Right ventricle myocardium inferior (tissue), 1 donor: Measurements from ENCODE around the gene CALN1. TPM values are rescaled to one million over a fixed set of nuclear protein-coding genes. Genes with fewer than 3 reads are reported as not detected.

Source experiments
- ATAC-seq: fragments of 200-7000 bp; cut with Tn5 transposase; one replicate; pipeline ENCODE4 v1.9.1; 2020; ENCODE audit warnings: mild to moderate bottlenecking, moderate library complexity
- DNase-seq: peaks from one replicate; pipeline ENCODE4 v3.0.0; 2021; ENCODE audit errors: missing footprints
- intact Hi-C: fragments of 100-400 bp; cut with DNase I; formaldehyde crosslinking; loops from one replicate; pipeline ENCODE4 v1.11.0; 2022
- total RNA-seq: library from RNA; stranded (reverse); fragmentation: NEBNext Ultra II Directional; extraction: Animal tissue kit (Norgen Biotek cat#: 25700); gene quantifications from one replicate; pipeline ENCODE4 v1.2.1, GENCODE V29; 2021
- donor health status: DM: no; HTN: yes; CAD: no; lungs with severe emphysema.

Gene CALN1
- total RNA-seq, 1 donor from 2014 or later: not detected

DNA sequence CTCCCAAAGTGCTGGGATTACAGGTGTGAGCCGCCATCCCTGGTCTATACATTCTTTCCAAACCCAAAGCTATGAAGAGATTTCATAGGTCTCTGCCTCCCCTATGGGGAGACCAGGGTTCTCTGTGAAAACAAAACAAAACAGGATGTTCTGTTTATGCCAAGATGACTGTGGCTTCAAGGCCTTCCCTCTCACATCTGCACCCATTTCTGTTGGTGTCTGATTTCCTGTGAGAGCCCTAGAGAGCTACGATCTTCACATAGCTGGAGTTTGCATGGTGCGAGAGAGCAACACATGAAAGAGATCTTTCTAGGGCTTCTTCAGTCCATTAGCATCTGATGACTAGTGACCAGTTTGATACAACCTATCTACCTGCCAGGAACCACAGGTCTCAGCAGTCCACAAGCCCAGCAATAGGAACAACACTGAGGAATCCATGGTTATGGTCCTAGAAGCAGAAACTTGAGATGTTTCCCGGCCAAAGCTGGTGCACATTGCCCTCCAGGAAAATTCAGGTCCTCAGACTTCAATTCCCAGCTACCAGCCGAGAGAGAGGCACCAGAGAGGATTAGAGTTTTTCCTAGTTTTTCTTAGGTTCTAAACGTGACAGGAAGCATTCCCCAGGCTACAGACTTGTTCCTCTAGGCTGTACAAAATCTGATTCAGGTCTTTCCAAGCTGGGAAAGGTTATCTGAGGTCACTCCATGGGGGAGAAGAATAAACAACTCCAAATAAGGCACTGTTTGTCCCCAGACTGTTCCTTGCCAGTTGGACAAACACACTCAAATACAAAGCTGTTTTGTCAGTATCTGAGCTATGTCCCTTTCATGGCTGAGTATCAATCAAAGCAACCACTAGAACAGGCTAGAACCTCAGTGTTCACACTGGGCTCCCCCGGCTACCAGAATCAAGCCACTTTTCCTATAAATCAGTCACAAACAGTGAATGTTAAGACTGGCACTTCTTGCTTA, 259.7 kb downstream of the CALN1 start:
- no peak for ATAC-seq
- intact Hi-C loops: no loop called here
- no peak for DNase-seq

DNA sequence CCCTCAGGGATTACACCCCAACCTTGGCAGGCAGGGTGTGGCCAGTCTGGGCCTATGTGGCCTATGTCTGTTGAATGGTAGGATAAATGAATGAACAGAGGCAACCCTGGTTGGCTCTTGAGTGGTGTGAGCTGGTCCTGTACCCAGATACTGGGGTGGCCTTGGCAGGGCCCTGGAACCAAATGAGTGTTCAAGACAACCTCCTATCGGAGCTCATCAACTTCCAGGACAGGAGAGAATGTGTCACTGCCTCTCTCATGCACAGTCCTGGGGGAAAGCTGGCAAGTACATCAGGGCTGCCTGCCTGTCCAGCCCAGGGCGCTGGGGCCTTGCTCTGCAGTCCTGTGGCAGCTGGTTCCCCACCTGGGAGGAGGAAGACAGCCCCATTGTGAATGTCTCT, 271.6 kb downstream of the CALN1 start:
- ATAC-seq: no peak
- no peak for DNase-seq
- intact Hi-C loops: no loop called here

GRCh38 chr7:72127136-72127535, 285.0 kb downstream of the CALN1 start:
- DNase-seq: no peak
- intact Hi-C loops: no loop called here
- no peak for ATAC-seq

GRCh38 chr7:72123913-72124312, 288.2 kb downstream of the CALN1 start:
- DNase-seq (no peak), ATAC-seq (no peak)
- intact Hi-C loops: no loop called here

- intact Hi-C loops: no loop called here
- no peak for DNase-seq
- no peak for ATAC-seq
These were observed 293.8 kb downstream of the CALN1 start for GRCh38 chr7:72118366-72118765.

GRCh38 chr7:72114129-72114528, 298.0 kb downstream of the CALN1 start:
- intact Hi-C loops: no loop called here
- DNase-seq (no peak), ATAC-seq (no peak)

- ATAC-seq: no peak
- intact Hi-C loops: no loop called here
- no peak for DNase-seq
These were observed 299.1 kb downstream of the CALN1 start for GRCh38 chr7:72112992-72113391.

DNA sequence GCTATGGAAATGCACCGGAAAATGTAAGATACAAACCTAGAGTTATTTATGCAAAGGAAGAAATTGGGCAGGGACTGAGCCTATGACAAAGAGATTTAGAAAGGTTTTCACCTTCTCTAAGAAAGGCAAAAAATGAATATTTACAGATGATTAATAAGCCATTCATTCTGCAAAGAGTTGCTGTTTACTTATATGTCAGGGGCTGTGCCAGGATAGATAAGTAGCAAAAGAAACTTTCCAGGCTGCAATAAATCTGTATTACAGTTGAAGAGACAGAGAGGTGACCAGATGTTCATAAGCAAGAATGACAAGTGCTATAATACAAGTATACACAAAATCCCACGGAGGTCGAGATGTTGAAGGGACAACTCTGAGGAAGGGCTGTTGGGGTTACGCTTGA, 299.6 kb downstream of the CALN1 start:
- no peak for ATAC-seq
- DNase-seq: no peak
- intact Hi-C loops: no loop called here

GRCh38 chr7:72111086-72111485, 301.1 kb downstream of the CALN1 start:
- no peak for ATAC-seq
- DNase-seq: no peak
- intact Hi-C loops: no loop called here

DNA sequence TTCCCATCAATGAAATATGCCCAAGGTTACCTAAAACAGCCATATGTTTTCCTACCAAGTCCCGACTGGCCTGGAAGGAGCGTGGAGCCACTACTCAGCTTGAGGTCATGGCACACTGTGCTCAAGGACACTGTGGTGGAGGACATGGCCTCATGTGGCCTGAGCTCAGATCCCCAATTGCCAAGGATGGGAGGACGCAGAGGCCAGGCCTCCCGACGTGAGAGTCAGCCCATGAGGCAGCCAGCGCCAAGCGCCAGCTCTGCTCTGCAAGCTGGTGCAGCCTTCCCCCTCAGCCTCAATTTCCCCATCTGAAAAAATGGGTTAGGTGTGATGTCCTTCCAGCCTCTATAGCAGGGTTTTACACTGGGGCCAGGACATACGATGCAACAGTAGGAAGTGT, 302.6 kb downstream of the CALN1 start:
- intact Hi-C loops: no loop called here
- no peak for ATAC-seq
- DNase-seq: no peak

DNA sequence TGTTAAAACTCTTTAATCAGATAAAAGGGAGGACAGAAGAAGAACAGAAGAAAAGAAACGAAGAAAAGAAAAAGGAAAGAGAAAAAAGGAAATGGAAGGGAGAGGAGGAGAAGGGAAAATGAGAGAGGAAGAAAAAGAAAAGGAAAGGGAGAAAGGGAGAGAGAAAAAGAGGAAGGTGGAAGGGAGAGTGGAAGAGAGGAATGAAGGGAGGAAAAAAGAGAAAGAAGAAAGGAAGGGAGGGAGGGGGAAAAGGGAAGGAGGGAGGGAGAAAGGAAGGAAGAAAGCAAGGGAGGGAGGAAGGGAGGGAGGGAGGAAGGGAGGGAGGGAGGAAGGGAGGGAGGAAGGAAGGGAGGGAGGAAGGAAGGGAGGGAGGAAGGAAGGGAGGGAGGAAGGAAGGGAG, 305.7 kb downstream of the CALN1 start:
- ATAC-seq: no peak
- no peak for DNase-seq
- intact Hi-C loops: no loop called here

DNA sequence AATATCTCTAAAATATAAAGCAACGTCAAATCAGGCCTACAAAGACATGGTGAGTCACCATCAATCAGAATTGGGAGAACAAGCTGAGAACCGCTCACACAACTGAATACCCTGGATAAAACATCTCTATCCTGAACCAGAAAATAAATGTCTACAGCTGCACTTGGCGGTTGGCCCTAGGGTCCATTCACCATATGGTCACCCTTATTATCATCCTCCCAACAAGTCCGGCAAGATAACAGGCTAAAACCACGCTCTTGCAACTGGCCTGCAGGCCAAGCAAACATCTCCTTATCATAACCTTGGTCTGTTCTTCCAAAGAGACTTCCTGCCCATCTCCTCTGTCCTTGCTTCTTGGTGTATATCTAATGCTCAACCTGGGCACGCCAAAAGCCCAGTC, 310.7 kb downstream of the CALN1 start:
- ATAC-seq: no peak
- DNase-seq: no peak
- intact Hi-C loops: no loop called here

GRCh38 chr7:72099784-72100183, 312.4 kb downstream of the CALN1 start:
- ATAC-seq: no peak
- intact Hi-C loops: no loop called here
- DNase-seq: no peak

DNA sequence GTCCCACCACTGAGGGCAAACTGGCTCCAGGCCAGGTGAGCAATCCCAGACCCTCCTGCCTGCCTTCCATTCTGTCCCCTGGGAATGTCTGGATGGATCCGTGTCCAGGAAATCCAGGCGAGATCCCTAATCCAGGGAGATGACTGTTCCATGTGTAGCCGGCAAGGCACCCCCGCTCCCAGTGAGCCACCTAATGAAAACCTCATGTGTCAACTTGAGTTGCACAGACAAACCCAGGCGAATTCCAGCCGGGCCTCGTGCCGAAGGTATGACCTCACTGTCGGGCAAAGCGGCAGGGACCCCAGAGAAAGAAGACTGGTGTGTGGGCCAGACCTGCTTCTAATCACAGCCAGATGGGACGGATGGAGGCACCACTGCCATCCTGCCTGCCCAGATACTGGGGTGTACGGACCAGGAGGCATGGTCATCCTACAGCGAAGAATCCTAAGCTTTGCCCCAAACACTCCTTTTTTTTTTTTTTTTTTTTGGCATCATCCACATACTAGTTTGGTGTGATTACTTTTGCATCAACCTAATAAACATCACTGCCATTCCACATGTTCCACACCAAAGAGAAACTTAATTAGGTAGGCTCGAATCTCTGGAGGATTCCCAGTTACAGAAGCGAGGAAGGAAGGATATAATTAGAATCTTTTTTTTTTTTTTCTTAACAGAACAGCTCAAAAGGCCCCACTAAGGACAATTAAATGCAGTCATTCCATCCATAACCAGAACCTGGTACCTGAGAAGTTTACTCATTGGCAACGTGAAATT, 313.1 kb downstream of the CALN1 start:
- intact Hi-C loops: no loop called here

DNA sequence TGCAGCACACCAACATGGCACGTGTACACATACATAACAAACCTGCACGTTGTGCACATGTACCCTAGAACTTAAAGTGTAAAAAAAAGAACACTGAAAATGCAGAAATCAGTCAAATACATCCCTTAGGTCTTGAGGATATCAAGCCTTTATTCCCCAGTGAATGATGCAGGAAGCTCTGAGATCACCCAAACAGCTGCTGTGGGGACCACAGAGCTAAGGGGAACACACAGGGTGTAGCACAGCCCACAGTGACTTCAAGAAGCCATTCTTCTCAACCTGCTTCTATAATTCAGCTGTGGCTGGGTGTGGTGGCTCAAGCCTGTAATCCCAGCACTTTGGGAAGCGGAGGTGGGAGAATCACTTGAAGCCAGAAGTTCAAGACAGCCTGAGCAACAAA, 314.9 kb downstream of the CALN1 start:
- intact Hi-C loops: no loop called here
- DNase-seq: no peak
- no peak for ATAC-seq

More for the DNA sequence above, 313.1 kb downstream of the CALN1 start:
- DNase-seq (no peak), ATAC-seq (no peak)

- intact Hi-C loops: no loop called here
- no peak for ATAC-seq
- DNase-seq: no peak
These were observed 319.4 kb downstream of the CALN1 start for GRCh38 chr7:72092769-72093168.

DNA sequence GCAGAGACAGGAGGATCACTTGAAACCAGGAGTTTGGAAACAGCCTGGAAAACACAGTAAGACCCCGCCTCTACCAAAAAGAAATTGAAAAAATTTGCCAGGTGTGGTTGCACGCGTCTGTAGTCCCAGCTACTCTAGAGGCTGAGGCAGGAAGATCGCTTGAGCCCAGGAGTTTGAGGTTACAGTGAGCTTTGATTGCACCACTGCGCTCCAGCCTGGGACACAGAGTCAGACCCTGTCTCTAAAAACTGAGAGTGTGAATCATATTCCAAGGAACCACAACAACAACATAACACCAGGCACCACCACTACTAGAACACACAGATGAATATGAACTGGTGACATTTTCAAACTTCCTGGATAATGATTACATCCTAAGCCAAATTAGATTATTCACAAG, 324.2 kb downstream of the CALN1 start:
- ATAC-seq (no peak), DNase-seq (no peak)
- intact Hi-C loops: no loop called here

GRCh38 chr7:72080865-72081510, 331.1 kb downstream of the CALN1 start:
- no peak for DNase-seq
- ATAC-seq: no peak
- intact Hi-C loops: no loop called here

DNA sequence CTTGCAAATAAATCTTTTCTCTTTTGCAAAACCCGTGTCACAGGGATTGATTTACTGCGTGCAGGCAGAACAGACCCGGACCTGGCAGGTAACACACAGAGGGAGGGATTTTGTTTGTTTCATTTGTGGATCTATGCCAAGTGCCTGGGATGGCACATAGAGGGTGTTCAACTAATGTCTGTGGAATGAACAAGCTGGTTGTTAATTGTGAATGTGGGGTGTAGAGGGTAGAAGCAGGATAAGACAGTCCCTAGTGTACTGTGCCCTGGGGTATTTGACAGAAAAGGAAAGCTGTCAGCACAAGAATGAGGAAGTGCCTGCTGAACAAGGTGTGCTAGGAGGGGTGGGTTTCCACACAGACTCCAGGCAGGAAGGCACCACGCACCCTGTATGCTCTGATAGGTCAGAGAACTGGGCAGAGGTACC, 331.8 kb downstream of the CALN1 start:
- DNase-seq (no peak), ATAC-seq (no peak)
- intact Hi-C loops: no loop called here

- ATAC-seq (no peak), DNase-seq (no peak)
- intact Hi-C loops: no loop called here
These were observed 333.3 kb downstream of the CALN1 start for GRCh38 chr7:72078856-72079255.
